Urinary bladder (tissue), 4 donors: Measurements from ENCODE around the gene OPN1MW. TPM values are rescaled to one million over a fixed set of nuclear protein-coding genes. Genes with fewer than 3 reads are reported as not detected.
"Not testable (repeated sequence)": the region's sequence is repeated elsewhere in the genome, so short reads cannot be mapped to it uniquely, and the experiment has no call there.

Source experiments
- DNase-seq: peaks from one replicate; pipeline ENCODE4 v3.0.0-alpha.2; 2015; ENCODE audit errors: extremely low spot score
- H3K27ac ChIP-seq: one replicate; pipeline ENCODE4 v1.5.1; 2013; ENCODE audit warnings: low read depth, mild to moderate bottlenecking, moderate library complexity
- H3K36me3 ChIP-seq: one replicate; pipeline ENCODE4 v1.6.1; 2013; ENCODE audit warnings: mild to moderate bottlenecking, moderate library complexity; ENCODE audit not compliant: insufficient read depth
- H3K4me1 ChIP-seq: one replicate; pipeline ENCODE4 v1.6.1; 2013; ENCODE audit warnings: mild to moderate bottlenecking, moderate library complexity; ENCODE audit not compliant: insufficient read depth
- H3K4me3 ChIP-seq: one replicate; pipeline ENCODE4 v1.5.1; 2013; ENCODE audit warnings: low read depth, low read length
- WGBS: extraction: QIAGEN DNeasy Blood & Tissue Kit; methylation state at CpG from one replicate; pipeline ENCODE4 v1.1.7; 2013; 5-methylcytosine and 5-hydroxymethylcytosine counted together
- polyA plus RNA-seq: library from polyadenylated mRNA; stranded (reverse); fragments of 200-250 nt; gene quantifications from one replicate; pipeline ENCODE4 v1.2.3, GENCODE V29; 2013
- total RNA-seq: library from RNA; depleted of rRNA; stranded (reverse); fragments of >200 nt; gene quantifications from one replicate; pipeline ENCODE4 v1.2.3, GENCODE V29; 2014
- donor health status: healthy with polysubstance abuse.
- donor health status: healthy.

Gene OPN1MW
- total and polyA plus RNA-seq, 2 donors, result not detected

DNA sequence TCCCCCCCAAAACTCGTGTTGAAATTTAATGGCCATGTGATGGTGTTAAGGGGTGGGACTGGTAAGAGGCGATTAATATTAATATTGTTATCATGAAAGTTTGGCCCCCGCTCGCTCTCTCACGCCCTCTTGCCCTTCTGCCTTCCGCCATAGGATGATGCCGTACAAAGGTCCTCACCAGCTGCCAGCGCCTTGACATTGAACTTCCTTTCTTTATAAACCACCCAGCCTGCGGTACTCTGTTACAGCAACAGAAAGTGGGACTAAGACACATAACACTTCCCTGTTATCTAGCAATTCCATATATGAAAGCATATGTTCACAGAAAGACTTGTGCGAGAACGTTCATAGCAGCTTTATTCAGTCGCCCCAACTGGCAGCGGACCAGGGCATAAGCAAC lies 14.0 kb upstream of the OPN1MW start:
- H3K4me3 ChIP-seq, DNase-seq, H3K36me3 ChIP-seq, H3K4me1 ChIP-seq, H3K27ac ChIP-seq: not testable (repeated sequence)
- WGBS, result no CpG with 5 or more reads among the region's 13 CpGs

GRCh38 chrX:154172535-154172943 lies 9.9 kb upstream of the OPN1MW start:
- H3K36me3 ChIP-seq, H3K4me1 ChIP-seq, DNase-seq, H3K27ac ChIP-seq, H3K4me3 ChIP-seq: not testable (repeated sequence)
- no CpG with 5 or more reads among the region's 11 CpGs for WGBS

GRCh38 chrX:154174356-154174755 lies 8.0 kb upstream of the OPN1MW start:
- no CpG with 5 or more reads among the region's 10 CpGs for WGBS
- not testable (repeated sequence) for DNase-seq, H3K36me3 ChIP-seq, H3K4me1 ChIP-seq, H3K4me3 ChIP-seq, H3K27ac ChIP-seq

DNA sequence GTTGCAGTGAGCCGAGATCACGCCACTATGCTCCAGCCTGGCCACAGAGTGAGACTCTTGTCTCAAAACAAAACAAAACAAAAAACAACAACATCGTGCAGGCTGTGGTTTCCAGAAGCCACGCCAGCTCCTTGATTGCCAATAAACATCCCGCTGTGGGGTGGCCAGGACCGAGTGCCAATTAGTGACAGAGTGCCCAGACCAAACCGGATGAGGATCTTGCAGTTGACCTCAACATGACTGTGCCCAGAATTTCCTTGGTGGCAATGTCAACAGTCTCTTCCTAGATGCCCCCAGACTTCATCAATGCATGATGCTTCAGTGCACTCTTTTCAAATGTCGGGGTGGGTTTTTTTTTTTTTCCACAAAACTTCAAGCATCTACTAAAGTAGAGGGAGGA lies 1.4 kb downstream of the OPN1MW start:
- H3K36me3 ChIP-seq, H3K4me3 ChIP-seq, H3K27ac ChIP-seq, DNase-seq, H3K4me1 ChIP-seq: not testable (repeated sequence)
- no CpG with 5 or more reads among the region's 8 CpGs for WGBS

DNA sequence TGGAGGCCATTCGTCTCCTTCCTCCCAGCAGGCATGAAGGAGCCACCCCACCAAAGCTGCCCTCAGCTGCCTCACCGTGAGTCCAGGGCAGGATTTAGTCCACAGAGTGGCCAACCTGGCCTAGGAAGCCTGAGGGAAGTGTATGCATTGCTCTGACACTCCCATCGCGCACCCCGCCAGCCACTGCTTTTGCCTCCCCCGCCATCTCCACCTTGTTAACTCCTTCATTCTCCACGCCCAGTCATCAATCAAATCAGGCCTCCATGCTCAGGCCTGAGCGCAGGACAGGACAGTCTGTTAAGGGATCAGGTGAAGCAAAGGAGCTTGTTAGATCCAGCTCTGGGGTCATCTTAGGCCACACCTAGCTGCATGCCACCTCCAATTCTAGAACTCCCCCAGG lies 10.4 kb downstream of the OPN1MW start:
- H3K36me3 ChIP-seq, DNase-seq, H3K4me3 ChIP-seq, H3K27ac ChIP-seq, H3K4me1 ChIP-seq: not testable (repeated sequence)
- WGBS, result no CpG with 5 or more reads among the region's 8 CpGs

DNA sequence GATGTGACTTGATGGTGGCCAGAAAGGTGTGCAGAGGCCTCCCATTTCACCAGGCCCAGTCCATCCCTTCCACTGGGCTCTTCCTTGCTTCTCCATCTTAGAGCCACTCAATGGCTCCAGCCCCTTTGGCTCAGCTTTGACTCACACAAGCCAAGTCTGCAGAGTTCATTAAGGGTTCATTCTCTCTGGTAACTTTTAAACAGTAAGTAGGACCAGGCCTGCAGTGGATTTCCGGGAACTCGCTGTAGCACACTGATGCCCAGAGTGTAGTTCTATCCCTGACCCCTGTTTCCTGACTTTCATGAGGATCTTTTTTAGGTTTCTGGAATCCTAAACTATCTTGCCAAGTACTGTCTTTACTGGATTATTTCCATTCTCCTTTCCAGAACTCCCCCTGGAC lies 11.9 kb downstream of the OPN1MW start:
- H3K36me3 ChIP-seq, DNase-seq: not testable (repeated sequence)
- WGBS, result no CpG with 5 or more reads among the region's 2 CpGs

DNA sequence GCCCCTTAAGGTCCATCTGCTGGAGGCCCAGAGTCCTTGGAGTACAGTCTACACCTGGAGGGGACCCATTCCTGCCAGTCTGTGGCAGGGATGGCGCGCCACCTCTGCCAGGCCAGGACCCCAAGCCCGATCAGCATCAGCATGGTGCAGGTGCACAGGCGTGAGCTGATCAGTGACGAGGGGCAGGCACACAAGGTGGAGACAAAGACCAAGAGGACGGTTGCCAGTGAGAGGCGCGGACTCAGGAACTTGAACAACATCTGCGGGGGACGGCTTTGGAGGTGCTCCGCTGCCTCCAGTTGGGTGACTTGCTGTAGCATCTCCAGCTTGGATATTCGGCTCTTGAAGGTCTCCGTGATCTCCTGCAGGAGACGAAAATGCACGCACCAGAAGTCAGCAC lies 14.1 kb downstream of the OPN1MW start:
- not testable (repeated sequence) for H3K4me3 ChIP-seq
- WGBS, result no CpG with 5 or more reads among the region's 15 CpGs

More for the DNA sequence above, 11.9 kb downstream of the OPN1MW start:
- not testable (repeated sequence) for H3K4me3 ChIP-seq, H3K4me1 ChIP-seq, H3K27ac ChIP-seq

DNA sequence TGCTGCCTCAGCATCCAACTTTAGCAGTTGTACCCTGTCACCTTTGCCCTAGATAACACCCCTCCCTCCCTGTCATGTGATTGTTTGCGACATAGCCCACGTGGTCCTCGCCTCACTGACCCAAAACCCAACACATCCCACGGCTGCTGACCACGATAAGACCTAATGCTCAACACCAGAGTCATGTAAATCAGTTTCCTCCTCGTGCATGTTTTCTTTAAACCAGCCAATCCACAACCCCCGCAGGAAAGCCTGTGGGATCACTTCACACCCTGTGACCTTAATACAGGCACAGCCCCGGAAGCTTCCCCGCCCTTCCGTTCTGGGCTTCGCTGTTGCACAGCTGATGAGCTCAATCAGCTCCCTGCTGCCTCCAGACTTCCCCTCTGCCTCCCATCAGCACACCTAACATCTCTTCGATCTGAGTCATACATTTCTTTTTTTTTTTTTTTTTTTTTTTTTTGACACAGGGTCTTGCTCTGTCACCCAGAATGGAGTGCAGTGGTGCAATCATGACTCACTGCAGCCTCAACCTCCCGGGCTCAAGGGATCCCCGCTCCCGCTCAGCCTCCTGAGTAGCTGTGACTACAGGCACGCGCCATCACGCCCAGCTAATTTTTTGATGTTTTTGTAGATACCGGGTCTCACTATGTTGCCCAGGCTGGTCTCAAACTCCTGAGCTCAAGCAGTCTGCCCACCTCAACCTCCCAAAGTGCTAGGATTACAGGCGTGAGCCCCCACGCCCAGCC lies 27.4 kb downstream of the OPN1MW start:
- H3K36me3 ChIP-seq, DNase-seq, H3K4me3 ChIP-seq, H3K4me1 ChIP-seq, H3K27ac ChIP-seq: not testable (repeated sequence)
- no CpG with 5 or more reads among the region's 21 CpGs for WGBS

More for the DNA sequence above, 14.1 kb downstream of the OPN1MW start:
- H3K27ac ChIP-seq, H3K4me1 ChIP-seq, DNase-seq, H3K36me3 ChIP-seq: not testable (repeated sequence)

- H3K4me3 ChIP-seq, DNase-seq: not testable (repeated sequence)
- WGBS, result 76% methylated on average over 4 of the region's 9 CpGs
Measured at GRCh38 chrX:154211057-154211456, 28.7 kb downstream of the OPN1MW start.

GRCh38 chrX:154211499-154211898 lies 29.1 kb downstream of the OPN1MW start:
- H3K4me3 ChIP-seq, H3K36me3 ChIP-seq, H3K27ac ChIP-seq, DNase-seq, H3K4me1 ChIP-seq: not testable (repeated sequence)
- no CpG with 5 or more reads among the region's 10 CpGs for WGBS

More at GRCh38 chrX:154211057-154211456, 28.7 kb downstream of the OPN1MW start:
- H3K27ac ChIP-seq, H3K36me3 ChIP-seq, H3K4me1 ChIP-seq: not testable (repeated sequence)

DNA sequence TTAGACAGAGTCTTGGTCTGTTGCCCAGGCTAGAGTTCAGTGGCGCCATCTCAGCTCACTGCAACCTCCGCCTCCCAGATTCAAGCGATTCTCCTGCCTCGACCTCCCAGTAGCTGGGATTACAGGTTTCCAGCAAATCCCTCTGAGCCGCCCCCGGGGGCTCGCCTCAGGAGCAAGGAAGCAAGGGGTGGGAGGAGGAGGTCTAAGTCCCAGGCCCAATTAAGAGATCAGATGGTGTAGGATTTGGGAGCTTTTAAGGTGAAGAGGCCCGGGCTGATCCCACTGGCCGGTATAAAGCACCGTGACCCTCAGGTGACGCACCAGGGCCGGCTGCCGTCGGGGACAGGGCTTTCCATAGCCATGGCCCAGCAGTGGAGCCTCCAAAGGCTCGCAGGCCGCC lies 37.1 kb downstream of the OPN1MW start, which contains the start of gene OPN1MW2:
Gene OPN1MW2 (plus strand): TSS at position 301 of the 400 bp plus-strand sequence. CDS start 60 bp downstream, at position 361.
- not testable (repeated sequence) for H3K4me1 ChIP-seq, DNase-seq, H3K4me3 ChIP-seq, H3K27ac ChIP-seq, H3K36me3 ChIP-seq
- no CpG with 5 or more reads among the region's 16 CpGs for WGBS

DNA sequence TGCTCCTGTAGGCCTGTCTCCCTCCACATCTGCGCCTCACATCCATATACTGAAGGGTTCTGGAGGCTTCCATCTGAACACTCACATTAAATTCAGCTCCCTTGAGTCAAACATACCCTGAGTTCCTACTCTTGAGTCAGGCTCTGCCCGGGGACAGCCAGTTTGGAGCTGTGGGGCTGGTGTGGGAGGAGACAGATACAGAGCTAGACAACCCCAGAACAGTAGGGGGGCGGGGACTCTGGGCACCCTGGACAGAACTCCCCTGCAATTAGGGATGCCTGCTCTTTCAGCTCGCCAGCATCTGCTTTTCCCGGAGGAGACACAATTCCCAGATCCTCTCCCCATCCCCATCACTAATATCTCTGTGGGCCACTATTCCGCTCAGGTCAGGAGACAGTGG lies 42.9 kb downstream of the OPN1MW start:
- not testable (repeated sequence) for H3K4me1 ChIP-seq, H3K36me3 ChIP-seq, DNase-seq, H3K4me3 ChIP-seq, H3K27ac ChIP-seq
- no CpG with 5 or more reads among the region's 6 CpGs for WGBS

DNA sequence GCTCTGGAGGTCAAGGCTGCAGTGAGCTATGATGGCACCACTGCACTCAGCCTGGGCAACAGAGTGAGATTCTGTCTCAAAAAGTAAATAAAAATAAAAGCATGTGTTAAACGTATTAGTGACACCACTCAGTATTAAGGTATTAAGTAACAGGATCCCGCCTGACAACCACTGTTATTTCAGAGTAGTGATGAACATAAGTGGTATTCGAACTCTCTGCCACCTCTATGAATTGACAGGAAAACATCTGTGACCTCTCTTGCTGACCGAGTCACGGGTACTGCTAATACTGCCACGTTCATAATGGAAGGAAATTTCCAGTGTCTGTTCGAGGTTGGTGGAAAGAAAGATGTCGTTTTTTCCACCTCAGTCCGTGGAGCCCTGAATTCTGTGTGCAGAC lies 44.3 kb downstream of the OPN1MW start:
- not testable (repeated sequence) for H3K36me3 ChIP-seq, DNase-seq, H3K27ac ChIP-seq, H3K4me3 ChIP-seq, H3K4me1 ChIP-seq
- WGBS, result no CpG with 5 or more reads among the region's 9 CpGs

GRCh38 chrX:154231443-154231842 lies 49.0 kb downstream of the OPN1MW start:
- not testable (repeated sequence) for DNase-seq, H3K4me1 ChIP-seq, H3K27ac ChIP-seq, H3K4me3 ChIP-seq, H3K36me3 ChIP-seq
- WGBS, result no CpG with 5 or more reads among the region's 3 CpGs
